HG02588 (cell line): ENCODE measurements around the gene CHD3.
"Not testable (repeated sequence)": the region's sequence is repeated elsewhere in the genome, so short reads cannot be mapped to it uniquely, and the experiment has no call there.

Source experiments
- ATAC-seq: cut with Tn5 transposase; IDR thresholded peaks from one replicate; pipeline ENCODE4 v1.9.1; 2021; ENCODE audit warnings: mild to moderate bottlenecking, moderate library complexity; ENCODE audit not compliant: unreplicated experiment

The CHD3 gene

GRCh38 chr17:7849751-7850504 lies 38.7 kb upstream of the CHD3 start:
- ATAC-seq, result no peak

- no peak for ATAC-seq
Observed at GRCh38 chr17:7850701-7851437, 37.7 kb upstream of the CHD3 start.

GRCh38 chr17:7851438-7852261 lies 36.9 kb upstream of the CHD3 start:
- ATAC-seq, result peak; percentile 67

- no peak for ATAC-seq
Observed at GRCh38 chr17:7852262-7852670, 36.3 kb upstream of the CHD3 start.

DNA sequence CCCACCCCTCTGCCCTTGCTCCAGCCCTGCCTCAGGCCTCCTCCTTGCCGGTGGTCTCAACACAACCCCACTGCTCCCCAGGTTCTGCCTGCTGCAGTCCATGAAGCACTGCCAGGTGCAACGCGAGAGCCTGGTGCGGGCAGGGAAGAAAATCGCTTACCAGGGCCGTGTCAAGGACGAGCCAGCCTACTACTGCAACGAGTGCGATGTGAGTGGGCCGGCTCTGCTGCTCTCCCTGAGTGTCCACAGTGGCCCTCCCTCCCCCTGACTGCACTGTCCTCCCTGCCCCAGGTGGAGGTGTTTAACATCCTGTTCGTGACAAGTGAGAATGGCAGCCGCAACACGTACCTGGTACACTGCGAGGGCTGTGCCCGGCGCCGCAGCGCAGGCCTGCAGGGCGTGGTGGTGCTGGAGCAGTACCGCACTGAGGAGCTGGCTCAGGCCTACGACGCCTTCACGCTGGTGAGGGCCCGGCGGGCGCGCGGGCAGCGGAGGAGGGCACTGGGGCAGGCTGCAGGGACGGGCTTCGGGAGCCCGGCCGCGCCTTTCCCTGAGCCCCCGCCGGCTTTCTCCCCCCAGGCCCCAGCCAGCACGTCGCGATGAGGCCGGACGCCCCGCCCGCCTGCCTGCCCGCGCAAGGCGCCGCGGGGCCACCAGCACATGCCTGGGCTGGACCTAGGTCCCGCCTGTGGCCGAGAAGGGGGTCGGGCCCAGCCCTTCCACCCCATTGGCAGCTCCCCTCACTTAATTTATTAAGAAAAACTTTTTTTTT lies 35.5 kb upstream of the CHD3 start:
- no peak for ATAC-seq

DNA sequence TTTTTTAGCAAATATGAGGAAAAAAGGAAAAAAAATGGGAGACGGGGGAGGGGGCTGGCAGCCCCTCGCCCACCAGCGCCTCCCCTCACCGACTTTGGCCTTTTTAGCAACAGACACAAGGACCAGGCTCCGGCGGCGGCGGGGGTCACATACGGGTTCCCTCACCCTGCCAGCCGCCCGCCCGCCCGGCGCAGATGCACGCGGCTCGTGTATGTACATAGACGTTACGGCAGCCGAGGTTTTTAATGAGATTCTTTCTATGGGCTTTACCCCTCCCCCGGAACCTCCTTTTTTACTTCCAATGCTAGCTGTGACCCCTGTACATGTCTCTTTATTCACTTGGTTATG lies 34.9 kb upstream of the CHD3 start:
- no peak for ATAC-seq

- no peak for ATAC-seq
Observed at GRCh38 chr17:7854078-7854777, 34.4 kb upstream of the CHD3 start.

GRCh38 chr17:7854851-7855659 lies 33.5 kb upstream of the CHD3 start, which contains the start of gene TMEM88:
TSS of gene TMEM88 (plus strand) at chr17:7855066. CDS start at chr17:7855075, 9 bp downstream.
- ATAC-seq, result no peak

- no peak for ATAC-seq
Observed at GRCh38 chr17:7855660-7856010, 33.0 kb upstream of the CHD3 start.

GRCh38 chr17:7856011-7856810 lies 32.4 kb upstream of the CHD3 start:
- no peak for ATAC-seq

DNA sequence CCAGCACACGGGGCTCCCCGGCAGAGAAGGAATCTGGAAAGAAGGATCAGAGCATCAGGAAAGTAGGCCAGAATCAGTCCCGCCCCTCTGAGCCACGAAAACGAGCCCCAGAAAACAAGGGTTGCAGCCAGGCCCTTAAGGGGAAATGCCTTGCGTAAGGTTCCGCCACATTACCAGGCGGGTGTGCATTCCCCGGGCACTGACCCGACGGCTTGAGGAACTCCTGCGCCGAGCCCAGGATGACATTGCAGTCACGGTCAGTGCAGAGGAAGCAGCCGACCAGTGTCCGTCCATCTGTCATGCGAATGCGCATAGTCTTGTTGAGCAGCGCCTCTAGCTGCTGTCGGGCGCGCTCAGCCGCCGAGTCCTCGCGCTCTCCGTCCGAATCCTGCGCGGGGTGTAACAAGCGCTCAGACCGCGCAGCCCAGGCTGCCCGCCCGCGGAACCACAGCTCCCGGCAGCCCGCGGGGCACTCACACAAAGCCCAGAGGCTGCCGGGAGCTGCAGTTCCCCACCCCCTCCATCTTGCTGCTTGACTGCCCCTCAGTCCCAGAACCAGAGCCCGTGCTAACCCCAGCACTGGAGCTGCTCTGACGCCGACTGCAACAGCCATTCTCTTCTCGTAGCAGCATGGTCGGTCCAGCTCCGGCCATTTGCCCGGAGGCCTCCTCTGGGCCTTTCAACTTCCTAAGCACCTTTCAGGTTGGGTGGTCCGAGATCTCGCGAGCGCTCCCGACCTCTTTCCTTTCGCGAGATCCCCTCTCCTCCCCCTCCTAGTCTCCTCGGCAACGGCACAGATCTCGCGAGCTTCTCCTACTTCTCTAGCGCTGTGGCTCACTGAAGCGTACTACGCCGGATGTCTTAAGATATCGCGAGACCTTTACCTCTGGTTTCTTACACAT lies 31.5 kb upstream of the CHD3 start, which contains the start of gene NAA38:
NAA38 (minus strand) TSS at position 749 of the 902 bp plus-strand sequence; CDS start at position 653, 96 bp downstream.
- ATAC-seq, result peak; percentile 68

- ATAC-seq, result peak; percentile 32
Observed at GRCh38 chr17:7857713-7858521, 30.7 kb upstream of the CHD3 start, which contains the start of gene CYB5D1. TSS of gene CYB5D1 (plus strand) at chr17:7858003. CDS start at chr17:7858135, 132 bp downstream.

DNA sequence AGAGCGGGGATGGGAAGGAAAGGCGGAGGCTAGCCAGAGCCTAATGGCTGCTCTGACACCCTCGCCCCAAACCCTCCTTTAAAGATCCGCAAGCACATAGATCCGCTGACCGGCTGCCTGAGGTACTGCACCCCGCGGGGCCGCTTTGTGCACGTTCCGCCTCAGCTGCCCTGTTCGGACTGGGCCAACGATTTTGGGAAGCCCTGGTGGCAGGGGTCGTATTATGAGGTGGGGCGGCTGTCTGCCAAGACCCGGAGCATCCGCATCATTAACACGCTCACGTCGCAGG lies 30.1 kb upstream of the CHD3 start:
- no peak for ATAC-seq

DNA sequence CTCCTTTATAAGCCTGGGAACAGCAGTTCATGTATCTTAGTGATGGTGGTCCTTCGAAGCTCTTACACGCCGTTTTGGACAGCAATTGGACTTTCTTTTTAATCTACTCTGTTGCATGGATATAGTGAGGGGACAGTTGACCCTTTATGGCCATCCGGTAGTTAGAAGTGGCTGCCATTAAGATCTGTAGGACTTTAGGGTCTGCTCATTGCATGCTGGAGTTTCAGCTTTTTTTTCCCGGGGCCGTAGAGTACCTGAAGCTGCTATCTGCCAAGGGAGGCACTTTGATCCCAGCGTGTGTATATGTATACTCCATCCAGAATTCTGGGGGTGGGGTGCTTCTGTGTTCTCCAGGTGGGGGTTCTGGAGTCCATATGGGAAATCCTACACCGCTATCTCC lies 29.6 kb upstream of the CHD3 start:
- ATAC-seq, result no peak

- no peak for ATAC-seq
Observed at GRCh38 chr17:7862692-7863437, 25.7 kb upstream of the CHD3 start.

DNA sequence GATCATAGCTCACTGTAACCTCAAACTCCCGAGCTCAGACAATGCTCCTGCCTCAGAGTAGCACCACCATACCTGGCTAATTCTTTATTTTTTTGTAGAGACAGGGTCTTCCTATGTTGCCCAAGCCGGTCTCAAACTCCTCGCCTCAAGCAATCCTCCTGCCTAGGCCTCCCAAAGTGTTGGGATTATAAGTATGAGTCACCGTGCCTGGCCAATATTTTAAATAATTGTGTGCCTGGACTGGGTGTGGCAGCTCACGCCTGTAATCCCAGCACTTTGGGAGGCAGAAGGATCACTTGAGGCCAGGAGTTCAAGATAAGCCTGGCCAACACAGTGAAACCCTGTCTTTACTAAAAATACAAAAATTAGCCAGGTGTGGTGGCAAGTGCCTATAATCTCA lies 24.2 kb upstream of the CHD3 start:
- ATAC-seq, result not testable (repeated sequence)
